RWPE2 (cell line): ENCODE data around the gene GMDS.

ENCODE experiments used
- ATAC-seq: fragments of 200-7000 bp; cut with Tn5 transposase; 3 replicates; pipeline ENCODE4 v1.9.1; 2021; ENCODE audit warnings: low read depth
- DNase-seq: peaks from one replicate; pipeline ENCODE4 v3.0.0-alpha.2; 2020; ENCODE audit warnings: low spot score
- H3K27ac ChIP-seq: fragments of 450-650 bp; 2 replicates; pipeline ENCODE4 v1.5.1; 2017; ENCODE audit warnings: mild to moderate bottlenecking; ENCODE audit not compliant: poor library complexity, severe bottlenecking
- H3K27me3 ChIP-seq: fragments of 250-450 bp; sonication (Bioruptor Pico); 2 replicates; pipeline ENCODE4 v1.5.1; 2021; ENCODE audit warnings: mild to moderate bottlenecking, moderate library complexity; ENCODE audit not compliant: insufficient read depth, poor library complexity, severe bottlenecking
- H3K36me3 ChIP-seq: fragments of 250-450 bp; sonication (Bioruptor Pico); 2 replicates; pipeline ENCODE4 v1.5.1; 2020; ENCODE audit warnings: low read depth, mild to moderate bottlenecking, moderate library complexity
- H3K4me1 ChIP-seq: fragments of 250-450 bp; sonication (Bioruptor Pico); 2 replicates; pipeline ENCODE4 v1.5.1; 2021; ENCODE audit warnings: mild to moderate bottlenecking, moderate library complexity; ENCODE audit not compliant: insufficient read depth, poor library complexity, severe bottlenecking
- H3K4me3 ChIP-seq: fragments of 250-450 bp; sonication (Bioruptor Pico); 2 replicates; pipeline ENCODE4 v1.5.1; 2021; ENCODE audit warnings: mild to moderate bottlenecking, moderate library complexity; ENCODE audit not compliant: severe bottlenecking
- H3K9me3 ChIP-seq: fragments of 250-450 bp; sonication (Bioruptor Pico); 2 replicates; pipeline ENCODE4 v1.5.1; 2021; ENCODE audit warnings: mild to moderate bottlenecking, moderate library complexity; ENCODE audit not compliant: severe bottlenecking
- TF ChIP-seq, protein P1 (sequence below): fragments of 450-650 bp; IDR thresholded peaks from one replicate; pipeline ENCODE4 v1.5.1; 2017; ENCODE audit warnings: mild to moderate bottlenecking, moderate library complexity; ENCODE audit not compliant: poor library complexity, severe bottlenecking

GMDS gene

DNA sequence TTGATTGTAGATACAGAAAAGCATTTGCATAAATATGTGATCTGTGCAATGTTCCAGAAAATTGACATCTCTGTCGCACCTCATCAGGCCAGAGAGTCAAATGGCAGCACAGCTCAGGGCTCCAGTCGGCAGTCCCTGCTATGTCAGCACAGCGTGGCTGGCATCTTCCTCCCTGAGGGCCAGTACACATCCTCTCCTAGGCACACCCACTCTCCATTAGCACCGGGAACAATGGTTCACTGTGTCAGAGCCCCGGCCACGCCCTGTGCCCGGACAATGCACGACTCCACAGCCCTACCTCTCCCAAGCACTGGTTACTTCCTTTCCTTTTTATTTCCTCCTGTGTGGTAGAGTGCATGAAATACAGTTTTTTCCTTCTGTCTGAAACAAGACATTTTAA is 520.8 kb downstream of the GMDS start:
- Histone ChIP-seq H3K27ac (peak overlapping the region; percentile 48), H3K27me3 (no peaks in the 10 kb centered on the region), H3K36me3 (no peaks in the 10 kb centered on the region), H3K9me3 (no peaks in the 10 kb centered on the region), H3K4me1 (peaks cover 27% of the 10 kb centered on the region), H3K4me3 (no peak overlapping the region)
- ATAC-seq, result peak; percentile 91
- TF ChIP-seq, protein P1, sequence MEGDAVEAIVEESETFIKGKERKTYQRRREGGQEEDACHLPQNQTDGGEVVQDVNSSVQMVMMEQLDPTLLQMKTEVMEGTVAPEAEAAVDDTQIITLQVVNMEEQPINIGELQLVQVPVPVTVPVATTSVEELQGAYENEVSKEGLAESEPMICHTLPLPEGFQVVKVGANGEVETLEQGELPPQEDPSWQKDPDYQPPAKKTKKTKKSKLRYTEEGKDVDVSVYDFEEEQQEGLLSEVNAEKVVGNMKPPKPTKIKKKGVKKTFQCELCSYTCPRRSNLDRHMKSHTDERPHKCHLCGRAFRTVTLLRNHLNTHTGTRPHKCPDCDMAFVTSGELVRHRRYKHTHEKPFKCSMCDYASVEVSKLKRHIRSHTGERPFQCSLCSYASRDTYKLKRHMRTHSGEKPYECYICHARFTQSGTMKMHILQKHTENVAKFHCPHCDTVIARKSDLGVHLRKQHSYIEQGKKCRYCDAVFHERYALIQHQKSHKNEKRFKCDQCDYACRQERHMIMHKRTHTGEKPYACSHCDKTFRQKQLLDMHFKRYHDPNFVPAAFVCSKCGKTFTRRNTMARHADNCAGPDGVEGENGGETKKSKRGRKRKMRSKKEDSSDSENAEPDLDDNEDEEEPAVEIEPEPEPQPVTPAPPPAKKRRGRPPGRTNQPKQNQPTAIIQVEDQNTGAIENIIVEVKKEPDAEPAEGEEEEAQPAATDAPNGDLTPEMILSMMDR, result no peak
- DNase-seq, result no peak

DNA sequence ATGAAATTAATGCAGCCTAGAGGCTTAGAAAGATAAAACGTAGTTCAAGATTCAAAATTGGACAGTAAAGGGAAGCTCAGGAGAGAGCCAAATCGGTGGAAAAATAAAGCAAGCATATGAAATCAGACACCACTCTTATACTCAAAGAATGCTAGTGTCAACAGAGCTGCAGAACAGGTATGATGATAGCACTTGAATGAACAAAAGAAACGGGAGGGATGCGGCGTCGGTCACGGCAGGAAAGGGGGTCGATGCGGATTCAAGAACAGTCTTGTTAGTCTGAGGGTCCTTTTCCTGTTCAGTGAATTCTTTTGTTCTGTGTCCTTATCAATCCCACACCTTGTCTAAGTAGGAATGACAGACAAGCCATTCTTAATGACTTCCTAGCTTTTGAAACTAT is 521.3 kb downstream of the GMDS start:
- no peak for DNase-seq
- peak overlapping the region; percentile 48 for H3K27ac ChIP-seq
- peak; percentile 67 for ATAC-seq
- H3K27me3 ChIP-seq, result no peaks in the 10 kb centered on the region
- H3K4me3 ChIP-seq, result no peak overlapping the region
- TF ChIP-seq, protein P1, result no peak
- peaks cover 22% of the 10 kb centered on the region for H3K4me1 ChIP-seq
- H3K9me3 ChIP-seq, result no peaks in the 10 kb centered on the region
- no peaks in the 10 kb centered on the region for H3K36me3 ChIP-seq

DNA sequence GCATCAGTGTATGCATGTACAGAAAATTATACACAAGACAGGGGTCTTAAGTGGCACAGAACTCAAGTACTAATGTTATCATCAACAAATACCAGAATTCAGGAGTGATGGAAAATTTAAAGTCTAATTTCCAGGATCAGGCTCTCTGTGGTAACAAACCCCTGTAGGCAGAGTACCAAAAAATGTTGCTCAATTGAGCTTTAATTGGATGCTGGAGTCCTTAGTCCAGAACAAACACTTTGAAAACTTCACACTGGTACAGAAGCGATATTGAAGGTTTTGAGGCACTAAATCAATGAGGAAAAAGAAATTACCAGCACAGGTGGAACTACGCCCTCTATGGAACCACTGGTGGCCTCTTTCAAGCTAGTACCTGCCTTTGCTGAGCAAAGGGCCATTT is 522.6 kb downstream of the GMDS start:
- H3K4me3 ChIP-seq, result no peak overlapping the region
- H3K27ac ChIP-seq, result no peak overlapping the region
- no peaks in the 10 kb centered on the region for H3K36me3 ChIP-seq
- DNase-seq (no peak), ATAC-seq (no peak)
- no peaks in the 10 kb centered on the region for H3K9me3 ChIP-seq
- H3K4me1 ChIP-seq, result peaks cover 18% of the 10 kb centered on the region
- TF ChIP-seq, protein P1, result no peak
- no peaks in the 10 kb centered on the region for H3K27me3 ChIP-seq

DNA sequence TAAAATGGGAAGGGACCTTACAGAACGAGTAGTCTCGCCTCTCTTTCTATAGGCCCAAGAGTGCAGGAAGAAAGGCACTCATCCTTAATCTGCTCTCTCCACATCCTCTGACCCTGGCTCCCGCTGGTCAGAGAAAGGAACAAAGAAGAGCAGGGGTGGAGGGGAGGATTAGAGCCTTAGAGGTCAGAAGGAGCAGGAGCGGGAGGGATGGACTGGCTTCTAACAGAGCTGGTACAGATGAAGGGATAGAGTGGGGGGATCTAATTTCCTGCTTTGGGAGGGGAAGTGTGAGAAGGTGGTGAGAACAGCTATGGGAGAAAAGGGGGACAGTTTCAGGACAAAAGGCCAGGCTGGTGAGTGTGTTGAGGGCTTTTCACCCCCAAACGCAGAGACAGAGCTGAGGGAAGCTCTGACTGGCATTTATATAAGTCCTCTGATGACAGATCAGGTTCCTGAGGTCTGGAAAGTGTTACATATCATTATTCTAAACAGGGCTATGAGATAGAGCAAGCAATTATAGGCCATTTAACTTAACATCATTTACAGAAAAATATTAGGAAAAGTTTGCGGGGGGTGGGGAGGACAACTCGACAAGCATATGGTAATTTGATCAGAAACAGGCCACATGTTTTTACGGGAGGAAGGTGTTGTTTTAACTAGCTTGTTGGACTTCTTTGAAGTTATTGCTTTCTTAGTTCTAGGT is 524.6 kb downstream of the GMDS start:
- Histone ChIP-seq H3K9me3 (no peaks in the 10 kb centered on the region), H3K4me3 (no peak overlapping the region), H3K27ac (no peak overlapping the region), H3K4me1 (peaks cover 18% of the 10 kb centered on the region), H3K36me3 (no peaks in the 10 kb centered on the region), H3K27me3 (no peaks in the 10 kb centered on the region)
- ATAC-seq (no peak), DNase-seq (no peak)
- TF ChIP-seq, protein P1, result no peak

DNA sequence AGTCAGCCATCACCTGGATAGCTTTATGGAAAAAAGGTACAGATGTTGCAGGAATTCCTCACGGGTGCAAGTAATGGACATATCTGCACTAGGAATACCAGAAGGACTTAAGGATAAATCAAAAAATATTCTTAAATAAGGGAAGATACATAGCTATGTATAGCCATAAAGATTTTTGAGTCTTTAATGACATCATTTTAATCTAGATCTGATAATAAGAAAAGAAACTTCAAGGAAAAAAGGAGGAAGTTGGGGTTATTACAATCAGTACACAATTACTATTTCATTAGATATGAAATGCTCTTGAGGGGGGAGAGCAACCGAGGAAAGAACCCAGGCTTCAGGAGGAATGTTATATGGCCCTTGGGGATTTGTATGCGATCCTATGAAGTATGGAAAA is 525.5 kb downstream of the GMDS start:
- TF ChIP-seq, protein P1, result no peak

More for the DNA sequence above, 525.5 kb downstream of the GMDS start:
- Histone ChIP-seq H3K4me1 (peaks cover 15% of the 10 kb centered on the region), H3K27me3 (no peaks in the 10 kb centered on the region), H3K36me3 (no peaks in the 10 kb centered on the region), H3K4me3 (no peak overlapping the region), H3K9me3 (no peaks in the 10 kb centered on the region), H3K27ac (no peak overlapping the region)
- ATAC-seq, result no peak
- DNase-seq, result no peak
